GM21423 (cell line): ENCODE measurements around the gene RND1.

Experiments used
- ATAC-seq: cut with Tn5 transposase; IDR thresholded peaks from one replicate; pipeline ENCODE4 v1.9.1; 2021; ENCODE audit warnings: mild to moderate bottlenecking, moderate library complexity; ENCODE audit not compliant: unreplicated experiment

RND1 gene

GRCh38 chr12:48828841-48829575, 36.7 kb downstream of the RND1 start:
- ATAC-seq: no peak

- no peak for ATAC-seq
Observed at GRCh38 chr12:48828293-48828692, 37.4 kb downstream of the RND1 start.

DNA sequence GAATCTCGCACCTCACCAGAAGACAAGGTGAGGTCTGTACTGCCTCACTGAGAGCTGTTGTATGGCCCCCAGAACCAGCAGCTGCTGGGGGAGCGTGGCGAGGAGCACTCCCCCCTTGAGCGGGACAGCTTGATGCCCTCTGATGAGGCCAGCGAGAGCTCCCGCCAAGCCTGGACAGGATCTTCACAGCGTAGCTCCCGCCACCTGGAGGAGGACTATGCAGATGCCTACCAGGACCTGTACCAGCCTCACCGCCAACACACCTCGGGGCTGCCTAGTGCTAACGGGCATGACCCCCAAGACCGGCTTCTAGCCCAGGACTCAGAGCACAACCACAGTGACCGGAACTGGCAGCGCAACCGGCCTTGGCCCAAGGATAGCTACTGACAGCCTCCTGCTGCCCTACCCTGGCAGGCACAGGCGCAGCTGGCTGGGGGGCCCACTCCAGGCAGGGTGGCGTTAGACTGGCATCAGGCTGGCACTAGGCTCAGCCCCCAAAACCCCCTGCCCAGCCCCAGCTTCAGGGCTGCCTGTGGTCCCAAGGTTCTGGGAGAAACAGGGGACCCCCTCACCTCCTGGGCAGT, 38.1 kb downstream of the RND1 start:
- ATAC-seq: no peak

- no peak for ATAC-seq
Observed at GRCh38 chr12:48827026-48827425, 38.6 kb downstream of the RND1 start.

DNA sequence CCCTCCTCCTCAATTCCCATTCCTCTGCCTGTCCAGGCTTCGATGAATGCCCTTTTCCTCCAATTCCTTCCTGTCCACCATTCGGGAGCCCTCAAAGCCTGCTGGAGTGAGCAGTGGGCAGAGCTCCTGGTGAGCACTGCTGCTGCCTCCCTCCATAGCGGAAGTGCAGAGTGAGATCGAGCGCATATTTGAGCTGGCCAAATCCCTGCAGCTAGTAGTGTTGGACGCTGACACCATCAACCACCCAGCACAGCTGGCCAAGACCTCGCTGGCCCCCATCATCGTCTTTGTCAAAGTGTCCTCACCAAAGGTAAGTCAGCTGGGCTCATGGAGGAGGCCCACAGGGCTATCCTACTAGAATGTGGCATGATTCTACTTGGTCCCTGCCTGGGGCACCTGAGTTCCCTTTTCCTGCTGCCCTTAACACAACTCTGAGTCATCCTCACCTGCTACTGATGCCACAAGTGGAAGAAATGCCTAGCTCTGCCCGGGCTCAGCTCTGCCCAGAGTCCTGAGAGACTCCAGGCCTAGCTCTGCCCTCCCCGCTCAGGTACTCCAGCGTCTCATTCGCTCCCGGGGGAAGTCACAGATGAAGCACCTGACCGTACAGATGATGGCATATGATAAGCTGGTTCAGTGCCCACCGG, 39.3 kb downstream of the RND1 start:
- ATAC-seq: no peak

DNA sequence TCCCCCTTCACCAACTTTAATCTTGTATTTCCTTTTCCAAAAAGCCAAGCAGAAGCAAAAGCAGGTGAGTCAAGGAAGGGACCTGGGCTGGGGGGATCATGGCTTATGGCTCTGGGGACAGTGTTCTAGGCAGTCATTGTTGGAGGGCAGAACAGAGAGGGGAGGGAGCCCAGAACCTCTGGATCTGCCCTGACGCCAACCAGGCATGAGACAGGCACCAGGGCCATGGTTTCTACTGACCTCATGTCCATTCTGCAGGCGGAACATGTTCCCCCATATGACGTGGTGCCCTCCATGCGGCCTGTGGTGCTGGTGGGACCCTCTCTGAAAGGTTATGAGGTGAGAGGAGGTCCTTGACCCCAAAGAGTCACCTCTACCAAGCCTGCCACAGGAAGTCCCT, 40.8 kb downstream of the RND1 start:
- no peak for ATAC-seq

- no peak for ATAC-seq
Observed at GRCh38 chr12:48824112-48824511, 41.6 kb downstream of the RND1 start.

DNA sequence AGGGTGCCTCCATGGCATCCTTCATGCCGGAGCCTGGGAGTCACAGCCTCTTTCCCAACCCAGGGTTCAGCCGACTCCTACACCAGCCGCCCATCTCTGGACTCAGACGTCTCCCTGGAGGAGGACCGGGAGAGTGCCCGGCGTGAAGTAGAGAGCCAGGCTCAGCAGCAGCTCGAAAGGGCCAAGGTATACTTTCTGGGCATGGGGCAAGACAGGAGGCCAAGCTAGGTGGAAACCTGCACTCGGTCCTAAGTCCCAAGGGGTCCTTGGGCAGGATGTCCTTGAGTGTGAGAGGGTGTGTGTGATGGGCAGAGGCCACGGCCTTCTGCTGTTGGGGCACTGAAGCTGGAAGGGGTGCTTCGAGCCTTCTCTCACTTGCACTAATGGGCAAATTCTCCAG, 42.4 kb downstream of the RND1 start:
- no peak for ATAC-seq

DNA sequence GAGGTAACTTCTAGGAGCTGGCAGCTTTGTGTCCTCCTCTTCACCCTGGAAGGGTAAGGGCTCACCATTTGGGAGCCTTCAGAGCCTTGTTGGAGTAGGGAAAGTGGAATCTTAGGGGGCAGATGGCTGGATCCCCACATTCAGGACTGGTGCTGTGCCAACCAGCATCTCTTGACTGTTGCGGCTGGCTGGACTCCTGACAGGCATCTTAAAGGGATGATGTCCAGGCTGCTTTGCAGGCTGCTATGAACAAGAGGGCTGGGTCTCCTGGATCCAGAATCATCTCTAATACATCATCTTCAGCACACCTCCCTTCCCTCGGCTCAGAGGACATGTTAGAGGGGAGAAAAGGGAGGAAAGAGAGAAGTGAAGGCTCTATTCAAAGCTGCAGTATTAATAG, 43.0 kb downstream of the RND1 start:
- no peak for ATAC-seq

- no peak for ATAC-seq
Observed at GRCh38 chr12:48822139-48822538, 43.5 kb downstream of the RND1 start.

DNA sequence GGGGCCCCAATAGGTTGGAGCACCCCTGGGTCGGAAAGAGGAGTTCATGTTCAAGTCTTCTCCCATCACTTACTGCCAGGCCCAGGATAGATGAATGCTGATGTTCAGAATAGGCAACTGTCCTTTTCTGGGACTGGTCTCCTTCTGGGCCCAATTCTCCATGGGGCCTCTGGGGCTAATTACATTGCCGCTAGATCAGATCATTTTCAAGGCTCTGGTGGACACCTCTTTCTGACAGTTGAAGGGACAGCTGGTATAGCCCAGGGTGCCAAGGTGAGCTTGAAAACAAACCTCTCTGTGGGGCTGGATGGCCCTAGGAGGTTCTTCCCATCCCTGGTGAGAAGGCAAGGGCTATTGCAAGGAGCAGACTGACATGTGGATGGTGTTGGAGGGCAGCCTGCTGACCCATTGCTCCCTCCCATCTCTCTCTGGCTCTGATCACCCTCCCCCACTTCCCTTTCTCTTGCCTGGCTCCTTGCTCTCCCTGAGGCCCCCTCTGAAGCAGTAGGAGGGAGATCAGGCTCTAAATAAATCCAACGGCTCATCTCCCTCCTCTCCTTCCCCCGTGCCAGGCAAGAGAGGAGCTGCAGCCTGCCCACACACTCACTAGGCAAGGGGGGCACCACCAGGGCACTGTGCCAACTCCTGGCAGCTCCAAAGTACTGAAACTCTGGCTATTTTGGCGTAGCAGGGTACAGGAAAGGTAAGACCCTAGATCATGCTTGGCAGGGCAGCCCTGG, 45.5 kb downstream of the RND1 start:
- ATAC-seq: no peak

GRCh38 chr12:48818831-48819590, 46.7 kb downstream of the RND1 start:
- no peak for ATAC-seq

- peak; percentile 34 for ATAC-seq
Observed at GRCh38 chr12:48817873-48818830, 47.5 kb downstream of the RND1 start, which contains the start of gene CACNB3. TSS of gene CACNB3 (plus strand) at chr12:48818496. CDS start at chr12:48818930, 434 bp downstream.

GRCh38 chr12:48816143-48816854, 49.4 kb downstream of the RND1 start:
- ATAC-seq: no peak

- ATAC-seq: peak; percentile 30
Observed at GRCh38 chr12:48815126-48816110, 50.3 kb downstream of the RND1 start.

DNA sequence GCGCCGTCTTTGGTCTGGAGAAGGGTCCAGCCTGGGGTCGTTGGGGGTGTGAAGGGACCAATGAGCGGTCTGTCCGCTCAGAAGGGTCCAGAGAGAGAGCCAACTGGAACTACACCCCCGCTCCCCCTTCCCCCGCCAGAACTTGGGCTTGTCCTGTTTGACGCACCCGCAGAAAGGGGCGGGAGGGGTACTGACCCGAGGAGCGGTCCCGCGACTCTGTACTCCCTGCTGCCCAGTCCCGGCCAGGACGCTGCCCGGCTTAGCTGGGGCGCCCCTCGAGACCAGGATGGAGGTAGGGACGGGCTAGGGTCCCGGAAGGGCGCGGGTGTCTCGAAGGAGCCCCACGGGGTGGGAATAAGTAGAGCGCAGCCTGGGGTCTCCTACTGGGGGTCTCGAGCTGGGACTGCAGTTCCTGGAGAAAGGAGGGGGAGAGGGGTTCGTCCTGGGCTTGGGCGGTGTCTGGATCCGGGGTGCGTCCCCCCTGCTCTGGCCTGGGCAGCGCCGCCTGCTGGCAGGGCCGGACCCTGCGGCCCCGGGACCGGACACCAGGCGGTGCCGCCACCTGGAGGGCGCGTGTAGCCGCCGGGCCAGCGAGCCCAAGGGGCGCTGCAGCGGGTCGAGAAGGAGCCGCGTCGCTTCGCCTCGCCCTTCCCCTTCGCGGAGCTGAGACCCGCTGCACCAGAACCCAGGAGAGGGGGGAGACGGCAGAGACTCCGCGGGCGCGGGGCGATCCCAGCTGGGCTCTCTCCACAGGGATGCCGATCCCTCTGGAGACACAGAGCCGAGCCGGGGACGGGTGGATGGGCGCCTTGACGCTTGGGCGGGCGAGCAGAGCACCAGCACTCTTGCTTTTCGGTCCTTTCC, 51.2 kb downstream of the RND1 start:
- ATAC-seq: peak; percentile 69
